Right lobe of liver (tissue), 6 donors: ENCODE measurements around the gene ELL. TPM values are rescaled to one million over a fixed set of nuclear protein-coding genes. Genes with fewer than 3 reads are reported as not detected.

Experiments
- ATAC-seq, 4 donors: fragments of 200-7000 bp; cut with Tn5 transposase; one replicate each; pipeline ENCODE4 v1.9.1; 2020; ENCODE audit warnings: mild to moderate bottlenecking in 4 of 4, moderate library complexity in 4 of 4
- DNase-seq, 3 donors: peaks; one replicate each; pipeline ENCODE4 v3.0.0-alpha.2; 2020
- H3K27ac ChIP-seq, 3 donors: fragments of 200-600 bp; one replicate each; pipeline ENCODE4 v1.8.0; 2022
- H3K27me3 ChIP-seq, 2 donors: fragments of 200-600 bp; one replicate each; pipeline ENCODE4 v1.8.0; 2022
- H3K36me3 ChIP-seq, 4 donors: fragments of 200-600 bp; sonication (generic) in 1 of 4; one replicate each; pipeline versions ENCODE4 v1.5.1 to v1.8.0; 2017 to 2022; ENCODE audit warnings: control low read depth in 1 of 4
- H3K4me1 ChIP-seq, 4 donors: fragments of 200-600 bp; sonication (generic) in 1 of 4; one replicate each; pipeline versions ENCODE4 v1.5.1 to v1.8.0; 2017 to 2022; ENCODE audit warnings: control low read depth in 1 of 4
- H3K4me3 ChIP-seq, 3 donors: fragments of 200-600 bp; one replicate each; pipeline ENCODE4 v1.8.0; 2022
- H3K9me3 ChIP-seq, 4 donors: fragments of 200-600 bp; sonication (generic) in 1 of 4; one replicate each; pipeline versions ENCODE4 v1.5.1 to v1.8.0; 2017 to 2022; ENCODE audit warnings: control low read depth in 1 of 4
- POLR2A ChIP-seq: fragments of 450-650 bp; IDR thresholded peaks from one replicate; pipeline ENCODE4 v1.6.1; 2017; ENCODE audit warnings: antibody characterized with exemption, mild to moderate bottlenecking
- WGBS: methylation state at CpG from one replicate; pipeline ENCODE4 v1.1.6; 2018; ENCODE audit warnings: low coverage, low lambda C conversion rate; ENCODE audit not compliant: insufficient coverage; ENCODE audit errors: missing lambda C conversion rate; 5-methylcytosine and 5-hydroxymethylcytosine counted together
- intact Hi-C, 2 donors: fragments of 100-400 bp; cut with DNase I; formaldehyde crosslinking; loops; one replicate each; pipeline versions ENCODE4 v1.11.2 to v1.14.1; 2022
- total RNA-seq, 6 experiments: library from RNA; depleted of rRNA in 2 of 6; stranded (reverse); fragments of >200 nt in 2 of 6; fragmentation: NEBNext Ultra II Directional in 3 of 6; extraction: Animal tissue kit (Norgen Biotek cat#: 25700) in 3 of 6; gene quantifications; one replicate each; pipeline versions ENCODE4 v1.1.0 to v1.2.4, GENCODE V29; 2016 to 2023
- TF ChIP-seq, protein P1 (sequence below), 4 donors: fragments of 200-600 bp in 3 of 4; fragments of 450-650 bp in 1 of 4; IDR thresholded peaks; one replicate each; pipeline versions ENCODE4 v1.5.1 to v1.8.0; 2016 to 2022; ENCODE audit warnings: antibody characterized with exemption in 4 of 4, mild to moderate bottlenecking in 2 of 4
- donor health status: DM: no; HTN: yes; CAD: no.
- donor health status: DM: no; HTN: no; CAD: no.
- donor health status: DM: no; HTN: no; CAD: no.
- donor health status: DM: no; HTN: yes; CAD: no.
- donor health status: DM: no; HTN: yes; CAD: no.

ELL gene
- total RNA-seq, 6 experiments from 2014 or later, result 5.3 to 11.9 (median 8.6) TPM

- H3K9me3 ChIP-seq, result no peaks in the 10 kb centered on the region
- no peak overlapping the region for H3K27ac ChIP-seq
- TF ChIP-seq, protein P1, sequence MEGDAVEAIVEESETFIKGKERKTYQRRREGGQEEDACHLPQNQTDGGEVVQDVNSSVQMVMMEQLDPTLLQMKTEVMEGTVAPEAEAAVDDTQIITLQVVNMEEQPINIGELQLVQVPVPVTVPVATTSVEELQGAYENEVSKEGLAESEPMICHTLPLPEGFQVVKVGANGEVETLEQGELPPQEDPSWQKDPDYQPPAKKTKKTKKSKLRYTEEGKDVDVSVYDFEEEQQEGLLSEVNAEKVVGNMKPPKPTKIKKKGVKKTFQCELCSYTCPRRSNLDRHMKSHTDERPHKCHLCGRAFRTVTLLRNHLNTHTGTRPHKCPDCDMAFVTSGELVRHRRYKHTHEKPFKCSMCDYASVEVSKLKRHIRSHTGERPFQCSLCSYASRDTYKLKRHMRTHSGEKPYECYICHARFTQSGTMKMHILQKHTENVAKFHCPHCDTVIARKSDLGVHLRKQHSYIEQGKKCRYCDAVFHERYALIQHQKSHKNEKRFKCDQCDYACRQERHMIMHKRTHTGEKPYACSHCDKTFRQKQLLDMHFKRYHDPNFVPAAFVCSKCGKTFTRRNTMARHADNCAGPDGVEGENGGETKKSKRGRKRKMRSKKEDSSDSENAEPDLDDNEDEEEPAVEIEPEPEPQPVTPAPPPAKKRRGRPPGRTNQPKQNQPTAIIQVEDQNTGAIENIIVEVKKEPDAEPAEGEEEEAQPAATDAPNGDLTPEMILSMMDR (IDR thresholded peaks at IDR 0.05), result no peak
- TF ChIP-seq POLR2A, result no peak
- DNase-seq (no peak), ATAC-seq (no peak)
- no peaks in the 10 kb centered on the region for H3K27me3 ChIP-seq
- intact Hi-C loops, result loop anchor here (10.0 kb wide), 2 partner anchors 65 to 125 kb away; partner anchors contain the start of gene UBA52 (in 1 of the 2)
- H3K36me3 ChIP-seq, result peaks cover 10 to 51% (median 24%) of the 10 kb centered on the region in 4 donors
- 46% methylated on average over 8 of the region's 33 CpGs for whole genome bisulfite sequencing
- peaks cover 0 to 12% (median 4%) of the 10 kb centered on the region in 4 donors for H3K4me1 ChIP-seq
- H3K4me3 ChIP-seq, result no peak overlapping the region
Measured at GRCh38 chr19:18450021-18450930, 71.6 kb downstream of the ELL start.

- no CpG with 5 or more reads among the region's 14 CpGs for whole genome bisulfite sequencing
- Histone ChIP-seq H3K27ac (no peak overlapping the region), H3K27me3 (no peaks in the 10 kb centered on the region), H3K4me3 (no peak overlapping the region), H3K36me3 (peaks cover 10 to 55% (median 29%) of the 10 kb centered on the region in 4 donors), H3K4me1 (peaks cover 0 to 12% (median 4%) of the 10 kb centered on the region in 4 donors), H3K9me3 (no peaks in the 10 kb centered on the region)
- TF ChIP-seq, protein P1 (IDR thresholded peaks at IDR 0.05), result no peak
- TF ChIP-seq POLR2A, result no peak
- ATAC-seq (no peak), DNase-seq (no peak)
- intact Hi-C loops, result loop anchor here in 1 of 2 donors (10.0 kb wide), 1 partner anchor 405 kb away; no protein-coding TSS in a partner anchor
Measured at GRCh38 chr19:18449552-18449951, 72.3 kb downstream of the ELL start.

DNA sequence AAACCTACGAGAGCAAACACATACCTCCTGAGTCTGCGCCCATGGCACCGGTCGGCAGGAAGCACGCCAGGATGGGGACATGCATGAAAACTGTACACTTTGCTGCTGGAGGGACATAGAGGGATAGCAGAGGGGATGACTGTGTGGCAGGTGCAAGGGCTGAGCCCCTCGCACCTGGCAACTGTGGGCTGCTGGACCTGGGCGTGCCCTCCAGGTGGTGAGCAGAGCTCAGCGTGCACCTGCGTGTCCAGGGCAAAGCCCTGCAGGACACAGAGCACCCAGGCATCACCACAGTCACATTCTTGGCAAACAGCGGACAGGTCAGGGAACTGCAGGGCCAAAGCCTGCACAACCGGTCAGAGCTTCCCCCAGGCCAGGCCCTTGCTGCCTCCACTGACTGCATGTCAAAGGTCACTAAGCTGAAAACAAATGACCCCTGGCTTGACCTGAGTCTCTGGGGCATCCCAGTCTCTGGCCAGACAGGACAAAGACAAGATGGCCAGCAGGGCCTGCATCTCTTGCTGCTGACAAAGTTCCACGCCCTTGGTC, 75.0 kb downstream of the ELL start:
- Histone ChIP-seq H3K27ac (no peak overlapping the region), H3K27me3 (no peaks in the 10 kb centered on the region), H3K36me3 (peaks cover 10 to 67% (median 34%) of the 10 kb centered on the region in 4 donors), H3K4me3 (no peak overlapping the region), H3K4me1 (peaks cover 0 to 12% (median 4%) of the 10 kb centered on the region in 4 donors), H3K9me3 (no peaks in the 10 kb centered on the region)
- WGBS, result 0% methylated on average over 1 of the region's 12 CpGs
- intact Hi-C loops, result loop anchor here in 1 of 2 donors (10.0 kb wide), 1 partner anchor 408 kb away; no protein-coding TSS in a partner anchor
- ATAC-seq, result peak; percentile 54 to 83 (median 70)
- peak; percentile 61 to 86 (median 81) for DNase-seq
- TF ChIP-seq, protein P1 (IDR thresholded peaks at IDR 0.05), result no peak
- TF ChIP-seq POLR2A, result no peak

DNA sequence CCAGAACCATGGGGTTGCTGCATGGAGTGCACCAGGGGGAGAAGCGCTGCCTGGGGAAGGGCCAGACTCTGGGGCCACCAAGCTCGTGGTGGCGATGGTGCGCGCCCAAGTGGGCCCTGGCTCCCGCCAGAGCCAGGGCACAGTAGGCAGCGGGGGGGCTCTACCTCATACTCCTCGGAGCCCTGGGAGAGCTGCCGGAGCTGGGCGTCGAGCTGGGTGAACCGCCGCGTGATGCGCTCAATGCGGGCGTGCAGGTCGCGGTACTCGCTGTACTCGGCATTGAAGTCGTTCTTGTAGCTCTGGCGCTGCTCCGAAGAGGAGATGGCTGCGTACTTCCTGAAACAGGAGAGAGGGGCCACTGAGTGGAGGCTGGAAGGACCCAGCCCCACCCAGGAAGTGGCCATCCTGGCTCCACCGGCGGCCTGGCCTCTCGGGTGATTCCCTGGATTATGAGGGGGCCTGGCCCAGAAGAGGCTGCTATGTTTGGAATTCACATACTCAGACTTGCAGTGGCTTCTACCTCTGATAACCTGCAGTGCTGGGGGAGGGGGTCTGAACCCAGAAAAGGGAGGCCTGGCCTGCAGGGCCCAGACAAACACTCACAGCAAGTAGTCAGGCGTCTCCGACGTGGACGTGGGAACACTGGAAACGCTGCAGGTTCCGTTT, 75.6 kb downstream of the ELL start:
- Histone ChIP-seq H3K4me3 (no peak overlapping the region), H3K9me3 (no peaks in the 10 kb centered on the region), H3K36me3 (peaks cover 10 to 67% (median 34%) of the 10 kb centered on the region in 4 donors), H3K27me3 (no peaks in the 10 kb centered on the region), H3K4me1 (peaks cover 0 to 12% (median 4%) of the 10 kb centered on the region in 4 donors), H3K27ac (no peak overlapping the region)
- WGBS, result 44% methylated on average over 2 of the region's 34 CpGs
- DNase-seq (no peak), ATAC-seq (no peak)
- intact Hi-C loops, result loop anchor here in 1 of 2 donors (10.0 kb wide), 1 partner anchor 409 kb away; no protein-coding TSS in a partner anchor
- TF ChIP-seq, protein P1 (IDR thresholded peaks at IDR 0.05), result no peak
- TF ChIP-seq POLR2A, result no peak
